ENCODE results near the gene E2F7. TPM values are rescaled to one million over a fixed set of nuclear protein-coding genes. Genes with fewer than 3 reads are reported as not detected.

Gene E2F7
- total and polyA plus RNA-seq, 2 of the 8 experiments (the other 6 are each of a cell fraction or from before 2014, with no cell fraction given), result 8.8 to 18.5 TPM

DNA sequence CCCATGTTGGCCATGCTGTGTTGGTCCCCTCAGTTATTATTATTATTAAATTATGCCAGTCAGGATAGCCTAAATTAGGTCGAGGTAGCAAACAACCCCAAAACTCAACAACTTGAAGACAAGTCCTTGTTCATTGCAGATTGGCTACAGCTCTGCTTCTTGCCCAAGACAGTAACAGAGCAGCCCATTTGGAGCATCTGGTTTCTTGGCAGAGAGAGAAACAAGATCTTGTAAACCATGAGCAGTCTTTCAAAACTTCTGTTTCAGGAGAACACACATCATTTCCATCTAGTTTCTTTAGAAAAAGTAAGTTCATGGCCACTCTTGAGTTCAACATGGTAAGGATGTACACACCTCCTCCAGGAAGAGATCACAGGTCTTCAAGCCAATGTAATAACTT lies 52.3 kb downstream of the E2F7 start:
- Histone ChIP-seq H3K79me1 (ENCODE audit: low read depth, low read length) (no peaks in the 10 kb centered on the region), H3K14ac (ENCODE audit: insufficient read length) (no peak overlapping the region), H2BK20ac (ENCODE audit: low read length) (no peak overlapping the region), H4K91ac (replicated peaks; ENCODE audit: insufficient read length, low read length) (no peak overlapping the region), H3K4me2 (ENCODE audit: insufficient read depth in 1 of 2, low read depth in 2 of 2, low read length in 2 of 2) (no peak overlapping the region), H2BK12ac (ENCODE audit: low read depth, low read length) (no peak overlapping the region), H3K9me3 (ENCODE audit: insufficient read depth in 2 of 2, low read depth in 1 of 2, low read length in 1 of 2) (no peaks in the 10 kb centered on the region), H3K79me2 (ENCODE audit: control insufficient read depth in 1 of 2, insufficient read depth in 2 of 2, low read length in 2 of 2) (no peaks in the 10 kb centered on the region), H4K5ac (ENCODE audit: insufficient read length, low read depth, low read length) (no peak overlapping the region), H2BK5ac (ENCODE audit: low read depth, low read length) (no peak overlapping the region), H3K4me3 (ENCODE audit: extremely low read depth in 1 of 4, insufficient read depth in 2 of 4, low read depth in 3 of 4, low read length in 4 of 4) (no peak overlapping the region), H2BK120ac (replicated peaks; ENCODE audit: low read depth, low read length) (no peak overlapping the region), H3K36me3 (ENCODE audit: control insufficient read depth in 2 of 4, insufficient read depth in 4 of 4, low read length in 3 of 4) (peaks cover 0 to 4% (median 1%) of the 10 kb centered on the region in 4 experiments; a peak in 3 of 8 replicates), H3K56ac (replicated peaks; ENCODE audit: insufficient read length, low read depth, low read length) (no peak overlapping the region), H3K4ac (replicated peaks; ENCODE audit: insufficient read length, low read depth, low read length) (no peak overlapping the region), H2AK5ac (ENCODE audit: low read depth, low read length) (no peak overlapping the region), H3K23me2 (ENCODE audit: low read depth, low read length) (no peaks in the 10 kb centered on the region), H4K8ac (ENCODE audit: extremely low read depth, insufficient read depth, low read length) (no peak overlapping the region), H2BK15ac (ENCODE audit: low read length) (no peak overlapping the region), H2AFZ (ENCODE audit: low read length) (no peak overlapping the region), H3K27me3 (replicated peaks in 1 of 4; ENCODE audit: control insufficient read depth in 3 of 4, extremely low read depth in 1 of 4, insufficient read depth in 3 of 4, low read length in 3 of 4) (no peaks in the 10 kb centered on the region), H3K23ac (ENCODE audit: insufficient read length) (no peak overlapping the region), H3K9ac (replicated peaks in 1 of 4; ENCODE audit: extremely low read depth in 1 of 4, low read depth in 3 of 4, low read length in 3 of 4) (no peak overlapping the region), H3K27ac (ENCODE audit: low read depth, low read length) (no peak overlapping the region), H3K4me1 (replicated peaks in 1 of 4; ENCODE audit: control insufficient read depth in 3 of 4, insufficient read depth in 4 of 4, low read length in 3 of 4) (no peaks in the 10 kb centered on the region; a peak in 1 of 7 replicates), H3K18ac (ENCODE audit: extremely low read depth, low read length) (no peak overlapping the region), H4K20me1 (replicated peaks in 1 of 2; ENCODE audit: control insufficient read depth in 1 of 2, insufficient read depth in 2 of 2, low read length in 2 of 2) (no peaks in the 10 kb centered on the region)
- FAIRE-seq, result no peak
- CTCF ChIA-PET (ENCODE audit: partially characterized antibody), result interaction anchor here (0.7 to 4.2 kb wide), 6 partner anchors 8 to 631 kb away, joined by 3 to 47 read pairs (median 5); no protein-coding TSS in a partner anchor
- DNase-seq (ENCODE audit: low read depth in 1 of 2, low spot score in 2 of 2), result no peak
- POLR2A ChIA-PET (ENCODE audit: partially characterized antibody), result interaction anchor here (1.0 kb wide), 1 partner anchor 12 kb away, joined by 5 read pairs; no protein-coding TSS in a partner anchor
- 76% methylated on average over 1 of the region's 1 CpG; no CpG with 5 or more reads in 1 of the 2 experiments for WGBS, 2 experiments (ENCODE audit: extremely low coverage in 1 of 2, insufficient coverage in 1 of 2, insufficient read length in 1 of 2, insufficient replicate concordance in 2 of 2, low coverage in 1 of 2, low lambda C conversion rate in 2 of 2, missing lambda C conversion rate in 1 of 2)
- no peak for TF ChIP-seq TAF7 (optimal IDR thresholded peaks at IDR 0.05; ENCODE audit: borderline replicate concordance, low read depth, low read length)
- TF ChIP-seq RNF2 (IDR thresholded peaks at IDR 0.05; ENCODE audit: borderline replicate concordance, low read depth, low read length, missing control alignments, poor library complexity, severe bottlenecking), result no peak
- no peak for TF ChIP-seq ASH2L (IDR thresholded peaks at IDR 0.05; ENCODE audit: low read length)
- no peak for TF ChIP-seq BCL11A (IDR thresholded peaks at IDR 0.05; ENCODE audit: low read depth in 2 of 2, low read length in 2 of 2)
- TF ChIP-seq SAP30 (IDR thresholded peaks at IDR 0.05; ENCODE audit: insufficient read depth, insufficient replicate concordance, low read length), result no peak
- no peak for TF ChIP-seq KDM1A (IDR thresholded peaks at IDR 0.05; ENCODE audit: borderline replicate concordance, low read length)
- TF ChIP-seq CBX5 (IDR thresholded peaks at IDR 0.05; ENCODE audit: low read depth, low read length), result no peak
- TF ChIP-seq CTCF (IDR thresholded peaks at IDR 0.05; ENCODE audit: control extremely low read depth in 1 of 3, insufficient read depth in 1 of 3, low read depth in 1 of 3, low read length in 3 of 3), result no peak
- no peak for TF ChIP-seq SP4 (IDR thresholded peaks at IDR 0.05; ENCODE audit: low read length)
- no peak for TF ChIP-seq KDM5A (IDR thresholded peaks at IDR 0.05; ENCODE audit: low read length)
- TF ChIP-seq TEAD4 (IDR thresholded peaks at IDR 0.05; ENCODE audit: low read depth, low read length), result no peak

Data from H1 (cell line).